Measurements from ENCODE around the gene CD6. TPM values are rescaled to one million over a fixed set of nuclear protein-coding genes. Genes with fewer than 3 reads are reported as not detected.
A peak's percentile ranks its signal among the peaks of the same experiment; 100 is the strongest.

CD6 gene
- total RNA-seq, 1 donor from 2014 or later = not detected

DNA sequence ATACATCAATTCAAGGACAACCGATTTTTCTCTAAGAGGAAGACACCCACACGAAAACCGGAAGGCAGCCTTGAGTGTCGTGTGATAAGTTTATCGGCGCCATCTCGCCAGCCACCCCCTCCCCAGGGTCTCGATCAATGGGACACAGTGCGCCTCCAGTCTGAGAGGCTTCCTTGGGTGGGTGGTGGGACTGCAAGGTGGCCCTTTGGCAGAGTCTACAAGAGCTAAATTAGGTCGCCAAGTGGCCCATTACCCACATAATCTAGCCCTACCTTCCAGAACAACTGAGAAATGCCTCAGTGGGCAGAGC lies 64.0 kb downstream of the CD6 start:
- TF ChIP-seq, protein P1, sequence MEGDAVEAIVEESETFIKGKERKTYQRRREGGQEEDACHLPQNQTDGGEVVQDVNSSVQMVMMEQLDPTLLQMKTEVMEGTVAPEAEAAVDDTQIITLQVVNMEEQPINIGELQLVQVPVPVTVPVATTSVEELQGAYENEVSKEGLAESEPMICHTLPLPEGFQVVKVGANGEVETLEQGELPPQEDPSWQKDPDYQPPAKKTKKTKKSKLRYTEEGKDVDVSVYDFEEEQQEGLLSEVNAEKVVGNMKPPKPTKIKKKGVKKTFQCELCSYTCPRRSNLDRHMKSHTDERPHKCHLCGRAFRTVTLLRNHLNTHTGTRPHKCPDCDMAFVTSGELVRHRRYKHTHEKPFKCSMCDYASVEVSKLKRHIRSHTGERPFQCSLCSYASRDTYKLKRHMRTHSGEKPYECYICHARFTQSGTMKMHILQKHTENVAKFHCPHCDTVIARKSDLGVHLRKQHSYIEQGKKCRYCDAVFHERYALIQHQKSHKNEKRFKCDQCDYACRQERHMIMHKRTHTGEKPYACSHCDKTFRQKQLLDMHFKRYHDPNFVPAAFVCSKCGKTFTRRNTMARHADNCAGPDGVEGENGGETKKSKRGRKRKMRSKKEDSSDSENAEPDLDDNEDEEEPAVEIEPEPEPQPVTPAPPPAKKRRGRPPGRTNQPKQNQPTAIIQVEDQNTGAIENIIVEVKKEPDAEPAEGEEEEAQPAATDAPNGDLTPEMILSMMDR (IDR thresholded peaks at IDR 0.05) = no peak
- TF ChIP-seq EZH2 (IDR thresholded peaks at IDR 0.05) (no peak), EZH2phosphoT487 (IDR thresholded peaks at IDR 0.05) (no peak)
- Mint-ChIP-seq H3K4me3 (no peak overlapping the region), H3K27me3 (ENCODE audit: insufficient read depth, low read depth) (peaks cover 5% of the 10 kb centered on the region), H3K9me3 (no peaks in the 10 kb centered on the region), H3K4me1 (peaks cover 17% of the 10 kb centered on the region), H3K36me3 (no peaks in the 10 kb centered on the region), H3K27ac (peak overlapping the region; percentile 82)
- no peak for DNase-seq (ENCODE audit: low spot score)
- no peaks in the 10 kb centered on the region for H3K79me2 ChIP-seq (ENCODE audit: low read depth)
- H3K4me2 ChIP-seq = no peak overlapping the region
- no peak overlapping the region for H2AFZ ChIP-seq (replicated peaks)
- no peaks in the 10 kb centered on the region for H3F3A ChIP-seq (ENCODE audit: low read depth)
- no peak overlapping the region for H3K4me3 ChIP-seq
- no peaks in the 10 kb centered on the region for H4K20me1 ChIP-seq (ENCODE audit: low read depth)
- H3K36me3 ChIP-seq = no peaks in the 10 kb centered on the region
- no peak overlapping the region for H3K27ac ChIP-seq
- H3K27me3 ChIP-seq = no peaks in the 10 kb centered on the region
- H3K4me1 ChIP-seq = no peaks in the 10 kb centered on the region
- H3K9ac ChIP-seq = no peak overlapping the region
- H3K9me3 ChIP-seq (ENCODE audit: low read depth) = no peaks in the 10 kb centered on the region

DNA sequence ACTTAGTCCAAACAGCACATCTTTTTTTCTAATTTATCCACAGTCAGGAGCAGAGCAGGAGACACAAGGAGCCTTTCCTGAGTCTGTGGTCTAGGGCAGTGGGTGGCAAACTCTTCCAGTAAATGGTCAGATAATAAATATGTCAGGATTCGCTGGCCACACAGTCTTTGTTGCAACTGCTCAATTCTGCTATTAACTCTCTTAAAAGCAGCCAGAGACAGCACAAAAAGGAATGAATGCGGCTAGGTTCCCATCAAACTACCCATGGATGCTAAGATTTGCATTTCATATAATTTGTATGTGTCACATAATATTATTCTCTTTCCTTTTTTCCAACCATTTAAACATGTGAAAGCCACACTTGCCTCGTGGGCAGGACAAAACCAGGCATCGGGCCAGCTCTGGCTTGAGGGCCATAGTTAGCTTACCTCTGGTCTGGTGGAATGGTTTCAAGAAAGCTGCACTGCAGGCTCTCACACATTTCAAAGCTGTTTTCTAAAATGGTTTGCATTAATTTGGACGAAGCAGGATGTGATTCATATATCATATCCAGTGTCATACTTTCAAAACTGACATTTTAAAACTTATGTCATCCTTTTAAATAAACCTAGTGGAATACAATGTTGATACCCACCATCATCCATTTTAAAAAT lies 66.1 kb downstream of the CD6 start:
- Mint-ChIP-seq H3K27me3 (ENCODE audit: insufficient read depth, low read depth) (no peaks in the 10 kb centered on the region), H3K4me3 (no peak overlapping the region), H3K36me3 (no peaks in the 10 kb centered on the region), H3K27ac (no peak overlapping the region), H3K9me3 (no peaks in the 10 kb centered on the region), H3K4me1 (peaks cover 27% of the 10 kb centered on the region)
- Histone ChIP-seq H3K9me3 (ENCODE audit: low read depth) (no peaks in the 10 kb centered on the region), H3K79me2 (ENCODE audit: low read depth) (no peaks in the 10 kb centered on the region), H3K4me1 (peaks cover 11% of the 10 kb centered on the region), H3K27me3 (no peaks in the 10 kb centered on the region), H4K20me1 (ENCODE audit: low read depth) (no peaks in the 10 kb centered on the region), H3K36me3 (no peaks in the 10 kb centered on the region), H3K4me3 (no peak overlapping the region), H3K4me2 (no peak overlapping the region), H3F3A (ENCODE audit: low read depth) (no peaks in the 10 kb centered on the region), H3K9ac (no peak overlapping the region), H3K27ac (no peak overlapping the region), H2AFZ (replicated peaks) (no peak overlapping the region)
- DNase-seq (ENCODE audit: low spot score) = no peak
- no peak for TF ChIP-seq EZH2 (IDR thresholded peaks at IDR 0.05)
- no peak for TF ChIP-seq EZH2phosphoT487 (IDR thresholded peaks at IDR 0.05)
- TF ChIP-seq, protein P1 (IDR thresholded peaks at IDR 0.05) = no peak

DNA sequence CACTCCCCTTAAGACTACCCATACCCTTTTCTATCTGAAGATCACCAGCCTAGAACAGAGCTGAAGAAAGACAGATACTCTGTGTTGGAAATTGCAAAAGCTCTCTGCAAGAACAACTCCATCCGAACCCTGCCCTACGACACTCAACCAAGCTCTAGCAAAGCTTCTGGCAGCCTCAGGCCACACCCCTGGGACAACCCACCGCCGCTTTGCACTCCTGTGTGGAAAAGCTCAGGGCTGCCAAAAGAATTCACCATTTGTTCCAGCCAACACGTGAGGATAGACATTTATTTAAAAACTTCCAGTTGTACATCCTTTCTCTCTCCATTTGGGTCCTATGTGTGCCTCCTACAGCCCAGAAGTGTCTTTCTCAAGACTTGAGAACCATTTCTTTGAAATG lies 68.4 kb downstream of the CD6 start:
- no peaks in the 10 kb centered on the region for H3K27me3 ChIP-seq
- H3K79me2 ChIP-seq (ENCODE audit: low read depth) = no peaks in the 10 kb centered on the region
- H3K36me3 Mint-ChIP-seq = no peaks in the 10 kb centered on the region
- TF ChIP-seq EZH2phosphoT487 (IDR thresholded peaks at IDR 0.05) (no peak), EZH2 (IDR thresholded peaks at IDR 0.05) (no peak)
- TF ChIP-seq, protein P1 (IDR thresholded peaks at IDR 0.05) = no peak
- H3F3A ChIP-seq (ENCODE audit: low read depth) = no peaks in the 10 kb centered on the region
- H3K27ac Mint-ChIP-seq = no peak overlapping the region
- no peaks in the 10 kb centered on the region for H3K9me3 Mint-ChIP-seq
- H3K9ac ChIP-seq = no peak overlapping the region
- peaks cover 26% of the 10 kb centered on the region for H3K4me1 Mint-ChIP-seq
- no peaks in the 10 kb centered on the region for H3K9me3 ChIP-seq (ENCODE audit: low read depth)
- peak overlapping the region; percentile 54 for H2AFZ ChIP-seq (replicated peaks)
- no peak overlapping the region for H3K4me2 ChIP-seq
- no peaks in the 10 kb centered on the region for H4K20me1 ChIP-seq (ENCODE audit: low read depth)
- no peak overlapping the region for H3K27ac ChIP-seq
- no peak overlapping the region for H3K4me3 ChIP-seq
- H3K4me1 ChIP-seq = peaks cover 15% of the 10 kb centered on the region
- no peak for DNase-seq (ENCODE audit: low spot score)
- H3K36me3 ChIP-seq = no peaks in the 10 kb centered on the region
- H3K4me3 Mint-ChIP-seq = no peak overlapping the region
- no peaks in the 10 kb centered on the region for H3K27me3 Mint-ChIP-seq (ENCODE audit: insufficient read depth, low read depth)
